ENCODE data around the gene AKAP11. TPM values are rescaled to one million over a fixed set of nuclear protein-coding genes. Genes with fewer than 3 reads are reported as not detected.
A peak's percentile ranks its signal among the peaks of the same experiment; 100 is the strongest.

AKAP11 gene
- total and polyA plus RNA-seq, 2 of the 13 experiments (the other 11 are each of a cell fraction or from before 2014, with no cell fraction given) = 7.2 to 9.8 TPM

- in situ Hi-C loops (cut with HindIII; ENCODE audit: extremely low pct_ligation_motif_present, low pct_unique_long_range_greater_than_20kb) = no loop called here
- POLR2A ChIA-PET = no interaction called here
- TF ChIP-seq ZNF773 (CRISPR knock-in tag; IDR thresholded peaks at IDR 0.05; ENCODE audit: borderline replicate concordance) (no peak), RAD51 (IDR thresholded peaks at IDR 0.05; ENCODE audit: borderline replicate concordance) (peak; percentile 76)
These were observed 88.2 kb downstream of the AKAP11 start for GRCh38 chr13:42360046-42360574.

GRCh38 chr13:42361701-42362100 is 89.7 kb downstream of the AKAP11 start:
- Histone ChIP-seq H2AFZ (ENCODE audit: low read length) (no peak overlapping the region), H3K4me2 (ENCODE audit: low read depth, low read length) (no peak overlapping the region), H3K36me3 (replicated peaks in 1 of 2; ENCODE audit: control insufficient read depth in 1 of 2, insufficient read depth in 2 of 2, low read length in 2 of 2) (no peaks in the 10 kb centered on the region), H4K20me1 (ENCODE audit: insufficient read depth, low read length) (no peaks in the 10 kb centered on the region), H3K79me2 (ENCODE audit: insufficient read depth, low read length) (no peaks in the 10 kb centered on the region), H3K27me3 (ENCODE audit: control insufficient read depth in 1 of 2, insufficient read depth in 2 of 2, low read length in 2 of 2) (no peaks in the 10 kb centered on the region), H3K9me3 (ENCODE audit: low read length) (no peaks in the 10 kb centered on the region), H3K4me1 (ENCODE audit: insufficient read depth, low read length) (peaks cover 10% of the 10 kb centered on the region), H3K9ac (ENCODE audit: insufficient read depth, low read depth, low read length) (no peak overlapping the region), H3K27ac (ENCODE audit: extremely low read length, insufficient read depth, low read length) (no peak overlapping the region), H3K4me3 (replicated peaks in 1 of 3; ENCODE audit: insufficient read depth in 1 of 3, low read depth in 2 of 3, low read length in 3 of 3) (no peak overlapping the region)
- in situ Hi-C loops (cut with HindIII; ENCODE audit: extremely low pct_ligation_motif_present, low pct_unique_long_range_greater_than_20kb) (no loop called here), intact Hi-C loops (cut with micrococcal nuclease; ENCODE audit: unreplicated experiment) (no loop called here)
- POLR2A ChIA-PET = no interaction called here
- no TSS peak for BruUV-seq (replicated peaks)
- CTCF ChIA-PET (ENCODE audit: low intra/inter-chr PET ratio, low total read pairs) = no interaction called here
- WGBS (ENCODE audit: low lambda C conversion rate) = 35% methylated on average over 6 of the region's 6 CpGs
- DNase-seq (ENCODE audit: low spot score) = no peak
- no peak for FAIRE-seq
- ATAC-seq = no peak
- TF ChIP-seq ZNF562 (CRISPR knock-in tag; IDR thresholded peaks at IDR 0.05; ENCODE audit: borderline replicate concordance) (no peak), GTF3A (CRISPR knock-in tag; conservative IDR thresholded peaks at IDR 0.05) (no peak), SMYD3 (CRISPR knock-in tag; IDR thresholded peaks at IDR 0.05) (no peak), ADNP (CRISPR knock-in tag; IDR thresholded peaks at IDR 0.05) (no peak), ZNF383 (CRISPR knock-in tag; IDR thresholded peaks at IDR 0.05; ENCODE audit: borderline replicate concordance) (no peak), ZNF639 (CRISPR knock-in tag; conservative IDR thresholded peaks at IDR 0.05) (no peak), ZNF75D (CRISPR knock-in tag; IDR thresholded peaks at IDR 0.05; ENCODE audit: borderline replicate concordance) (no peak), ZFP1 (CRISPR knock-in tag; IDR thresholded peaks at IDR 0.05) (no peak)

More at GRCh38 chr13:42360046-42360574, 88.2 kb downstream of the AKAP11 start:
- Histone ChIP-seq H3K27ac (ENCODE audit: extremely low read length, insufficient read depth, low read length) (no peak overlapping the region), H4K20me1 (ENCODE audit: insufficient read depth, low read length) (no peaks in the 10 kb centered on the region), H3K4me3 (replicated peaks in 1 of 3; ENCODE audit: insufficient read depth in 1 of 3, low read depth in 2 of 3, low read length in 3 of 3) (no peak overlapping the region), H3K36me3 (replicated peaks in 1 of 2; ENCODE audit: control insufficient read depth in 1 of 2, insufficient read depth in 2 of 2, low read length in 2 of 2) (no peaks in the 10 kb centered on the region), H3K79me2 (ENCODE audit: insufficient read depth, low read length) (no peaks in the 10 kb centered on the region), H2AFZ (ENCODE audit: low read length) (no peak overlapping the region), H3K4me2 (ENCODE audit: low read depth, low read length) (no peak overlapping the region), H3K4me1 (ENCODE audit: insufficient read depth, low read length) (peaks cover 10% of the 10 kb centered on the region), H3K9ac (ENCODE audit: insufficient read depth, low read depth, low read length) (no peak overlapping the region), H3K27me3 (ENCODE audit: control insufficient read depth in 1 of 2, insufficient read depth in 2 of 2, low read length in 2 of 2) (no peaks in the 10 kb centered on the region), H3K9me3 (ENCODE audit: low read length) (no peaks in the 10 kb centered on the region)
- 35% methylated on average over 8 of the region's 8 CpGs for WGBS (ENCODE audit: low lambda C conversion rate)
- BruUV-seq (replicated peaks) = no TSS peak
- CTCF ChIA-PET (ENCODE audit: low intra/inter-chr PET ratio, low total read pairs) = no interaction called here
- FAIRE-seq (no peak), ATAC-seq (no peak), DNase-seq (ENCODE audit: low spot score) (no peak)
- intact Hi-C loops (cut with micrococcal nuclease; ENCODE audit: unreplicated experiment) = no loop called here
